HEK293 (cell line): ENCODE measurements around the gene SLAMF9.

Experiments
- CTCF ChIA-PET: fragments of 350-600 bp; formaldehyde crosslinking; extraction: SDS; loops from one replicate; lab custom pipeline; 2021; ENCODE audit warnings: antibody characterized with exemption; lab: Yijun Ruan, JAX
- POLR2A ChIA-PET: fragments of 300-600 bp; formaldehyde crosslinking; extraction: SDS; loops from one replicate; lab custom pipeline; 2020; ENCODE audit warnings: antibody characterized with exemption, inconsistent platforms; lab: Yijun Ruan, JAX
- H3K27ac ChIP-seq: fragments of 200-500 bp; sonication (Bioruptor generic); 2 replicates; pipeline ENCODE4 v1.5.1; 2014; ENCODE audit warnings: low read depth, low read length, control low read depth, inconsistent platforms; ENCODE audit errors: extremely low read depth
- H3K36me3 ChIP-seq, 2 experiments: fragments of 200-500 bp in 1 of 2; sonication (Bioruptor generic) in 1 of 2; 1 replicate in 1 of 2; 2 replicates in 1 of 2; pipeline ENCODE4 v1.5.1; 2014 to 2017; ENCODE audit warnings: inconsistent platforms in 2 of 2, low read length in 2 of 2; ENCODE audit not compliant: control insufficient read depth in 2 of 2, insufficient read depth in 1 of 2
- H3K4me1 ChIP-seq: fragments of 200-500 bp; sonication (Bioruptor generic); 2 replicates; pipeline ENCODE4 v1.5.1; 2014; ENCODE audit warnings: mild to moderate bottlenecking, low read length, inconsistent platforms; ENCODE audit not compliant: control insufficient read depth, insufficient read depth
- H3K4me3 ChIP-seq: 2 replicates; pipeline ENCODE4 v1.5.1; 2011; ENCODE audit warnings: low read depth, mild to moderate bottlenecking, control low read depth, low read length, moderate library complexity
- H3K9me3 ChIP-seq: fragments of 200-500 bp; sonication (Bioruptor generic); 2 replicates; pipeline ENCODE4 v1.5.1; 2014; ENCODE audit warnings: low read depth, low read length, inconsistent platforms; ENCODE audit not compliant: control insufficient read depth, insufficient read depth
- GLI4 ChIP-seq: fragments of 450-650 bp; formaldehyde crosslinking; IDR thresholded peaks from 2 replicates; pipeline ENCODE4 v1.5.1; 2016; ENCODE audit warnings: missing biosample characterization, missing genetic modification characterization
- KLF9 ChIP-seq: fragments of 450-650 bp; formaldehyde crosslinking; IDR thresholded peaks from 2 replicates; pipeline ENCODE4 v1.5.1; 2016; ENCODE audit warnings: missing biosample characterization, missing genetic modification characterization, low read depth
- PRDM2 ChIP-seq: fragments of 450-650 bp; formaldehyde crosslinking; IDR thresholded peaks from 2 replicates; pipeline ENCODE4 v1.5.1; 2016; ENCODE audit warnings: missing biosample characterization, missing genetic modification characterization, borderline replicate concordance
- REST ChIP-seq: fragments of 450-650 bp; formaldehyde crosslinking; IDR thresholded peaks from 2 replicates; pipeline ENCODE4 v1.5.1; 2016; ENCODE audit warnings: missing biosample characterization, missing genetic modification characterization
- ZBTB26 ChIP-seq: fragments of 450-650 bp; formaldehyde crosslinking; optimal IDR thresholded peaks from 2 replicates; pipeline ENCODE3; 2016; ENCODE audit warnings: missing biosample characterization, mild to moderate bottlenecking, missing genetic modification characterization
- ZBTB44 ChIP-seq: fragments of 450-650 bp; IDR thresholded peaks from 2 replicates; pipeline ENCODE4 v1.5.1; 2018; ENCODE audit warnings: missing biosample characterization, mild to moderate bottlenecking, missing genetic modification characterization
- ZNF19 ChIP-seq: fragments of 450-650 bp; formaldehyde crosslinking; IDR thresholded peaks from 2 replicates; pipeline ENCODE4; 2016; ENCODE audit warnings: missing biosample characterization, missing genetic modification characterization, low read depth
- ZNF202 ChIP-seq: fragments of 450-650 bp; formaldehyde crosslinking; IDR thresholded peaks from 2 replicates; pipeline ENCODE4 v1.5.1; 2016; ENCODE audit warnings: missing biosample characterization, missing genetic modification characterization, borderline replicate concordance
- ZNF214 ChIP-seq: fragments of 450-650 bp; formaldehyde crosslinking; IDR thresholded peaks from 2 replicates; pipeline ENCODE4 v1.5.1; 2017; ENCODE audit warnings: missing biosample characterization, mild to moderate bottlenecking, missing genetic modification characterization, borderline replicate concordance
- ZNF362 ChIP-seq: fragments of 450-650 bp; formaldehyde crosslinking; IDR thresholded peaks from 2 replicates; pipeline ENCODE4 v1.5.1; 2016; ENCODE audit warnings: missing biosample characterization, missing genetic modification characterization
- ZNF433 ChIP-seq: fragments of 450-650 bp; formaldehyde crosslinking; IDR thresholded peaks from 2 replicates; pipeline ENCODE4 v1.5.1; 2016; ENCODE audit warnings: missing biosample characterization, missing genetic modification characterization, low read depth
- ZNF513 ChIP-seq: fragments of 450-650 bp; IDR thresholded peaks from 2 replicates; pipeline ENCODE4 v1.5.1; 2018; ENCODE audit warnings: missing biosample characterization, missing genetic modification characterization
- ZNF555 ChIP-seq: fragments of 450-650 bp; formaldehyde crosslinking; conservative IDR thresholded peaks from 2 replicates; pipeline ENCODE4 v1.5.1; 2017; ENCODE audit warnings: missing biosample characterization, mild to moderate bottlenecking, missing genetic modification characterization, inconsistent platforms
- ZNF585B ChIP-seq: fragments of 450-650 bp; formaldehyde crosslinking; IDR thresholded peaks from 2 replicates; pipeline ENCODE4 v1.5.1; 2016; ENCODE audit warnings: missing biosample characterization, missing genetic modification characterization
- ZNF596 ChIP-seq: fragments of 450-650 bp; IDR thresholded peaks from 2 replicates; pipeline ENCODE4 v1.5.0; 2018; ENCODE audit warnings: missing biosample characterization, mild to moderate bottlenecking, missing genetic modification characterization, moderate library complexity

Gene SLAMF9

GRCh38 chr1:159924025-159924790, 29.8 kb downstream of the SLAMF9 start (continued):
- peak; percentile 11; the same call in 1 of the 2 replicates for TF ChIP-seq REST (tag by site-specific recombination)
- TF ChIP-seq ZNF555 = no peak
- TF ChIP-seq PRDM2 (tag by site-specific recombination) = no peak
- no peak for TF ChIP-seq ZNF19 (tag by site-specific recombination)
- TF ChIP-seq KLF9 (tag by site-specific recombination) = peak; percentile 97
- no peak for TF ChIP-seq ZNF214 (tag by site-specific recombination)

GRCh38 chr1:159923203-159924024, 30.6 kb downstream of the SLAMF9 start:
- H3K36me3 ChIP-seq = peaks cover 0 to 44% of the 10 kb centered on the region in 2 experiments; a peak in 1 of 3 replicates
- no peak for TF ChIP-seq ZNF513 (tag by site-specific recombination)
- TF ChIP-seq ZNF433 (tag by site-specific recombination) = no peak
- no peak for TF ChIP-seq ZBTB44
- no peak for TF ChIP-seq ZNF585B (tag by site-specific recombination)
- no peak for TF ChIP-seq GLI4
- no peak for TF ChIP-seq ZNF362 (tag by site-specific recombination)
- TF ChIP-seq ZNF202 (tag by site-specific recombination) = no peak
- no peak for TF ChIP-seq ZBTB26 (tag by site-specific recombination)
- no peak for TF ChIP-seq ZNF596 (tag by site-specific recombination)

More at GRCh38 chr1:159923203-159924024, 30.6 kb downstream of the SLAMF9 start:
- Histone ChIP-seq H3K4me3 (peak overlapping the region; percentile 64), H3K4me1 (peaks cover 13% of the 10 kb centered on the region), H3K9me3 (no peaks in the 10 kb centered on the region), H3K27ac (peak overlapping the region; percentile 95)
- ChIA-PET POLR2A (interaction anchor here (0.5 to 4.2 kb wide), 17 partner anchors 13 to 465 kb away, joined by 3 to 41 read pairs (median 4); partner anchors contain the start of genes IGSF9 and PIGM), CTCF (interaction anchor here (0.6 to 19.3 kb wide), 10 partner anchors 8 to 162 kb away, joined by 3 to 353 read pairs (median 4); partner anchors contain the start of gene IGSF9)
